ENCODE measurements around the gene HIPK3.

HIPK3 gene

DNA sequence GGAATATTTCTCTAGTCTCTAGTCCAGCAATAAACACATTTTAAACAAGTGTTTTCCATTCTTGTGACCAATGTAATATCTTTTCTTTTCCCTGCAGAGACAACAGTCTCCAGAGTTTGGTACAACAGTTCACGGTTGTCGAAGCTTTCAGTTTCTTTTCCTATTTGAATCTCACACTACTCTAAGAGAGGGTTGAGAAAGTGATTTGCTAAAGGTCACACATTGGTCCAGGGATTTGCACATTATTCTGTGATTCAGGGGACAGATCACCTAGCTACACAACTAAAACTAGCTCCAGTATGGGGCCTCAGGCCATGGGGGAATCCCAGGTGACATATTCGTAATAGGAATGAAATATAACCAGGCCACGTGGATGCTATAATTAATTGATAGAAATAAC is 132.5 kb downstream of the HIPK3 start:
- DNase-seq (ENCODE audit: low read depth in 1 of 2, low spot score in 1 of 2): no peak

DNA sequence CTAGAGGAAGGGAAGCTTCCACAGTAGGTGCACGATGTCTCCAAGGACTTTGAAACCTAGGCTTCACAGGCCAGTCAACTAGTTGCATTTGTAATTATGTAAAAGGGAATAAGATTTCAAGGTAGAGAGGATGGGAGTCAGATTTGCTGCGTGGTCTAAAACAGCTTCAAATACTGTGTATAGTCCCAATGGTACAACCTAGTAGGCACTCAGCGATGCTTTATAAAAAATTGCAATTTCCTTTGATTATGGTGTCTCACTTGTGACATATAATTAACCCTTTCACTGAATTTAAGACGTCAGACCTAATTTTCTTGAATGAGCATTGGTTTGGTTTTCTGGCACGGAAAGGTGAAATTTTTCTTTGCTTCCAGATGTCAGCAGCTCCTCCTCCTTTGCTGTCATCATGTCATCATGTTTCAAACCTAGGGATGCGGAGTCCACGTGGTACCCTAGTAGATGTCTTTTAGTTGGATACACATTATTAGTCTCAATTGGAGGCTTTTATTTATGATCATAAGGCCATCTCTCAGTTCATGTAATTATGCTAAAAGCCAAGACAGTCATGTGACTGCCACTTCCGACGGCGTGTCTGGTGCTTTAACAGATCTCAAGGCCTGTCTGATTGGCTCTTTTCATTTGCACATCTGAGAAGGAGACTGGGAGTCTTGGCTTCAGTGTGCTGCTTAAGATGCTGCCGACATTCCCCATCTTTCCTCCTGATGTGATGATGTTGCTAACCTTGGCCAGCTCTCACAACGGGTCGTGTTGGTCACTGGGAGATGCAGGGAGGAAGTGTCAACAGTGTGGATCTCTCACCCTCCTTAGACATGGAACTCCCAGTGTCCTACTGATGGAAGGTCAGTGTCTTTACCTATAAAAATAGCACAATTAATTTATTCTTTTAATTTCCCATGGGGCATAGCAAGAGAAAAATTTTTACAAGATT is 134.0 kb downstream of the HIPK3 start:
- DNase-seq (ENCODE audit: low read depth in 1 of 2, low spot score in 1 of 2): no peak

DNA sequence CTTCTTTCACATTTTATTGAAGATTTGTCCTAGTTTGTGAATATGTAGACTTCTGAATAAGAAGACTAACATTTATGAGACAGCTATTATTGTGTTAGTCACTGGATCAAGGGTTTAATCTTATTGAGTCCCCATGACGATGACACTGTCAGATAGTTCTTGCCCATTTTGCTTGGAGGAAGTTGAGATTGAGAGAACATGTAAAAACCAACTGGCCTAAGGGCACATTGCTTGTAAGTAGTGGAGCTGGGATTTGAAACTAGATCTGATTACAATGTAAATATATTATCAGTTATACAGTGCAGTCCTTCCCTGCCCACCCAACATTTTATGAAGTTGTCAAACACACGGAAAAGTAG is 134.7 kb downstream of the HIPK3 start:
- DNase-seq (ENCODE audit: low read depth in 1 of 2, low spot score in 1 of 2): no peak

DNA sequence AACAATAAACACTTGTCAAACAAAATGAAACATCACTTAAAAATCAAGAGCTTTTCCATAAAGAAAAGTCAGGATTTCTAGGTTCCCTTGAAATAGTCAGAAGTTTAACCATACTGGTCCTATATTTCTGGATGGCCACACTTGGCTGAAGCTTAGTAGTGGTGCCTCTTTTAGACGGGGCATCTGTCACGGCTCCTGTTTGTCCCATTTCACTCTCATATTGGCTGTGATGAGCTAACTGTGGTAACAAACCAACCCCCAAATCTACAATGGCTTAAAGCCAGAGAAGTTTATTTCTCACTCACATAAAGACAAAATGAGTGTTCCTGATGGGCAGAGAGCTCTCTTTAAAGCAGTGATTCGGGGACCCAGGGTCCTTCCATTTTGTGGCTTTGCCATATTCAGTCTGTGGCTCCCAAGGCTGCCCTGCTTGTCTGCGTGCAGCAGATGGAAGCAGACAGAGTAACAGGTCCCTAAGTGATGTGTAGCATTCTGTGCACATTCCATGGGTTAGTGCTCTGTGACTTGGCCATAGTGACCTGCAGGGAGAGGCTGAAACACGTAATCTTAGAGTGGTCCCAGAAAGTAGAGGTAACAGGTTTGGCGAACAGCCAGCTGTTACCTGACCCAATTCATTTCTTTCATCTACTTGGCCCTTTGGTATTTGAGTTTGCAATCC is 137.4 kb downstream of the HIPK3 start:
- no peak for DNase-seq (ENCODE audit: low read depth in 1 of 2, low spot score in 1 of 2)

DNA sequence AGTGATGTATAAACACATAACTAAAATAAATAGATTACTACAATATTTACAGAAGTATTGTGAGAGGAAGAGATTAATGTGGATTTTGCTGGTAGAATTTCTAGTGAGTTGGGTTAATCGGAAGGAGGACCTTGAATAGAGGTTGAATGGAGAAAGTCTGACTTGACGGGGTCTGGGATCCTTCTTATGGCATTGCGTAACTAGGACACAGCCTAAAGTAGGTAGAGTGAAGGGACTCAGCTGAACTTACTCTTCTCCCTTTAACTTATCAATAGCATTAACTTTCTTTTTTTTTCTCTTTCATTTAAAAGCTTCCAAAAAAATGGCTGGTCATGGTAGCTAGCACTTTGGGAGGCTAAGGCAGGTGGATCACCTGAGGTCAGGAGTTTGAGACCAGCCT is 139.2 kb downstream of the HIPK3 start:
- DNase-seq (ENCODE audit: low read depth in 1 of 2, low spot score in 1 of 2): no peak

DNA sequence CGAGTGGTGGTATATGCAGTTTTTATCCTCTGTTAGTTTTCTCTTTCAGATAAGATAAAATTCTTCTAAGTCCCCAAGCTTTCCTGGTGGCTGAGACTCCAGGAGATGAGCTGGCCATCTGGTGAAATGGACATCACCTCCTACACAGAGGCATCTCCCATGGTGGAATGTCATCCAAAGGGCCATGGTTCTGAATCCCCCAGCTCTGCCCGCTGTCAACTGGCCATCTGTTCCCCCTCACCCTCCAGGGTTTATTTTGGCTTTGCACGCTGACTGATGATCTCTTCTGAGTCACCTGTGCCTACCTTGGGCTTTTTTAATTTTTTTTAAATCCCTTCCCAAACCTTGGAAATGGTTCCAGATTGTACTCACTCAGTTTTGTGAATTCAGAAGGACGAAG is 142.2 kb downstream of the HIPK3 start:
- no peak for DNase-seq (ENCODE audit: low read depth in 1 of 2, low spot score in 1 of 2)

DNA sequence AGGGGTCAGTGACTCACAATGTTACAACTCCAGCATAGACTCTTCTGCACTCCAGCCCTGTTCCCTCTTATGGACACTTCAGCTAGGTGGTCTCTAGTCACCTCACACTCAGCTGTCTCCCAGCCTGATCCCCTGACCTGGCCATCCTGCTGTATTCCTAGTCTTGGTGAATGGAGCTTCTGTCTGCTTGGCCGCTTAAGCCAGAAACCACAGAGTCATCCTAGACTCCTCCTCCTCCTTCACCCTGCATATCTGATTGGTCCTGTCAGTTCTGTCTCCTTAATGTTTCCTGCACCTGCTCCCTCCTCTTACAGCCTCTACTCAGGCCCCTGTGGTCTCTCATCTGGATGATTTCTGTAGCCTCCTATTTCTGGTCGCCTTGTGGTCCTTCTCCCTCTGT is 144.9 kb downstream of the HIPK3 start:
- DNase-seq (ENCODE audit: low read depth in 1 of 2, low spot score in 1 of 2): no peak

DNA sequence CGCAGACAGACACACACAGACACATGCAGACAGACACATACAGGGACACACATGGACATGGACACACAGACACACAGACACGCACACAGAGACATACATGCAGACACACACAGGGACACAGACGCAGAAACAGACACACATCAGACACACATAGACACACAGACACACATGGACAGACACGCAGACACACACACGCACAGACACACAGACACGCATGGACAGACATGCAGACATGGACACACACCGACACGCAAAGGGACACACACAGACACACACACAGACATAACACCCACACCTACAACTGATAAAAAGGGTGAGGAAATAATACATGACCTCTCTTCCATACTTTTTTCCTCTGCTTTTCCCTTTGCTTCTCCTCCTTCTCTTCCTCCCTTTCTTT is 146.2 kb downstream of the HIPK3 start:
- no peak for DNase-seq (ENCODE audit: low read depth in 1 of 2, low spot score in 1 of 2)

DNA sequence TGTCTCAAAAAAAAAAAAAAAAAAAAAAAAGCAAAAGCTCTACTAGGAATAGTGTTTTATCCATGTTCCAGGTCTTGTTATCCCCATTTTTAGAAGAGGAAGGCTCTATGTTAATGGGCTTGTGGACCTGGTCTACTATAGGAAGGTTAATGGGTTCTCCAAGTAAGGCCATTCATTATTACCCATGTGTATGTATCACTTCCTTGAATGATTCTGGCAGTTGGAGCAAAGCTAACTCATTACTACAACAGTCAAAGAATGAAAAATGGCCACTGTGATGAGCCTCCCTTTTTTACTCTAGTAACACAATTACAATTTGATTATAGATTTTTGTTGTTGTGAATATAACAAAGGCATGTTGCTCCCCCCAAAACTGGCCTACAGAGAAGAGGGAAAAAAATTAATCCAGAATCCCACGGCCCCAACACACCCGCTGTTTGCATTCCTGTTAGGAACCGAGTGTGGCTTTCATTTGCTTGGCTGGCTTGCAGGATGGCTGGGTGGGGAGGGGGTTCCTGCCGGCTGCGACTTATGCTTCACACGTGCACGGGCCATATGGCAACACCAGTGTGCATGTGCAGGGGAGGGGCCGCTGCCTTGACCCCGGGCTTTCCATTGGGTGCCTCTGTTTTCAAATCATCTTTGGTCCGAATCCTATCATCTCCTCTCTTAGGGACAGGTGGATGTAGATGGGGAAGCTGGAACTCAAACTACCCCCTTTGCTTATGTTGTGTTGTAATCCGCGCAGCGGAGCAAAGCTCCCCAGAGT is 148.8 kb downstream of the HIPK3 start:
- no peak for DNase-seq (ENCODE audit: low read depth in 1 of 2, low spot score in 1 of 2)
